ENCODE measurements around the gene HOXB1.
"Not testable (repeated sequence)": the region's sequence is repeated elsewhere in the genome, so short reads cannot be mapped to it uniquely, and the experiment has no call there.

The HOXB1 gene

GRCh38 chr17:48542114-48542656 lies 11.4 kb upstream of the HOXB1 start:
- DNase-seq, result no peak

- peak; percentile 13 for DNase-seq
Measured at GRCh38 chr17:48541577-48542113, 10.8 kb upstream of the HOXB1 start.

- DNase-seq, result no peak
Measured at GRCh38 chr17:48541036-48541576, 10.3 kb upstream of the HOXB1 start.

- DNase-seq, result no peak
Measured at GRCh38 chr17:48540213-48540612, 9.4 kb upstream of the HOXB1 start.

- DNase-seq, result no peak
Measured at GRCh38 chr17:48539177-48539576, 8.4 kb upstream of the HOXB1 start.

- no peak for DNase-seq
Measured at GRCh38 chr17:48537316-48537715, 6.5 kb upstream of the HOXB1 start.

- DNase-seq, result not testable (repeated sequence)
Measured at GRCh38 chr17:48535793-48536559, 5.2 kb upstream of the HOXB1 start.

GRCh38 chr17:48532261-48532660 lies 1.4 kb upstream of the HOXB1 start:
- DNase-seq, result no peak

- DNase-seq, result no peak
Measured at GRCh38 chr17:48530208-48530886, 464 bp downstream of the HOXB1 start.

- DNase-seq, result no peak
Measured at GRCh38 chr17:48529683-48530009, 1.2 kb downstream of the HOXB1 start.

GRCh38 chr17:48528936-48529682 lies 1.7 kb downstream of the HOXB1 start:
- no peak for DNase-seq

- no peak for DNase-seq
Measured at GRCh38 chr17:48528153-48528935, 2.5 kb downstream of the HOXB1 start.

GRCh38 chr17:48527547-48527932 lies 3.3 kb downstream of the HOXB1 start:
- DNase-seq, result no peak

- DNase-seq, result no peak
Measured at GRCh38 chr17:48526608-48527546, 3.9 kb downstream of the HOXB1 start.

GRCh38 chr17:48523010-48523409 lies 7.8 kb downstream of the HOXB1 start:
- DNase-seq, result no peak

GRCh38 chr17:48522031-48522653 lies 8.7 kb downstream of the HOXB1 start:
- no peak for DNase-seq

- DNase-seq, result no peak
Measured at GRCh38 chr17:48520631-48521079, 10.2 kb downstream of the HOXB1 start.

GRCh38 chr17:48519427-48519826 lies 11.4 kb downstream of the HOXB1 start:
- no peak for DNase-seq

- no peak for DNase-seq
Measured at GRCh38 chr17:48517478-48517877, 13.3 kb downstream of the HOXB1 start.

Measured in DMS79 (cell line).